Prostate gland (tissue), 2 donors: ENCODE results near the gene CLECL1.

Experiments used
- CTCF ChIP-seq, 4 experiments: fragments of 200-600 bp in 2 of 4; fragments of 450-650 bp in 2 of 4; sonication (generic) in 2 of 4; IDR thresholded peaks; 1 replicate in 3 of 4; 2 replicates in 1 of 4; pipeline ENCODE4 v1.5.1; 2016 to 2019; ENCODE audit warnings: antibody characterized with exemption in 4 of 4, mild to moderate bottlenecking in 2 of 4, moderate library complexity in 2 of 4
- POLR2A ChIP-seq: fragments of 450-650 bp; IDR thresholded peaks from one replicate; pipeline ENCODE4 v1.6.1; 2016; ENCODE audit warnings: antibody characterized with exemption, mild to moderate bottlenecking

GRCh38 chr12:9730011-9730410 is 2.9 kb downstream of the CLECL1 start:
- no peak for TF ChIP-seq CTCF (IDR thresholded peaks at IDR 0.05)
- TF ChIP-seq POLR2A, result no peak
